Measurements from ENCODE around the gene BMERB1. TPM values are rescaled to one million over a fixed set of nuclear protein-coding genes. Genes with fewer than 3 reads are reported as not detected.

The BMERB1 gene
- total and polyA plus RNA-seq, 4 experiments from 2014 or later, result 0.43 to 4.0 (median 2.6) TPM

DNA sequence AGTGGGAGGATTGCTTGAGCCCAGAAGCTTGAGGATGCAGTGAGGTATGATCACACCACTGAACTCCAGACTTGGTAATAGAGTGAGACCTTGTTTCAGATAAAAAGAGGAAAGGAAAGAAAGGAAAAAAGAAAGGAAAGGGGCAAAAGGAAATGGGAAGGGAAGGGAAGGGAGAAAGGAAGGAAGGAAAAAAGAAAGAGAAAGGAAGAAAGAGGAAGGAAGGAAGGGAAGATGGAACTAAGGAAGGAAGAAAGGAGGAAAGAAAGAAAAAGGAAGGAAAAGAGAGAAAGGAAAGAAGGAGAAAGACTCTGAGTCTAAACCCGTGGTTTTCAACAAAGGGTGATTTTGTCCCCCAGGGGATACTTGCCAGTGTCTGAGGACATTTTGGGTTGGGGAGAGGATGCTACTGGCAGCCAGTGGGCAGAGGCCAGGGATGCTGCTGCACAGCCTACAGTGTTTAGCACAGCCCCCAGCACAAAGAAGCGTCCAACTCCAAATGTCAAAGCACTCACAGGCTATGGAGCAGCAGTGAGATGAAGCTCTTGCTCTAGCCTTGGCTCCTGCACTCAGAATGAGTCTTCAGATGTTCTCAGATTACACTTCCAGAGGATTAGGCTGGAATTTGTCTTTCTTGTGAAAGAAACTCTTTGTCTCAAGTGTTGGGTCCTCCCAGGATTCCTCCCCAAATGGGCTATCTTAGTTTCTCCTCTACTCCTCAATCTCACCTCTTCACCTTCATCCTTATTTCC, 64.2 kb downstream of the BMERB1 start:
- Mint-ChIP-seq H3K27me3 (no peaks in the 10 kb centered on the region), H3K36me3 (no peaks in the 10 kb centered on the region), H3K27ac (no peak overlapping the region), H3K9me3 (no peaks in the 10 kb centered on the region), H3K4me3 (no peak overlapping the region), H3K4me1 (peaks cover 0 to 2% (median 1%) of the 10 kb centered on the region in 4 donors)
- DNase-seq, result no peak
- ChIA-PET POLR2A (ENCODE audit: partially characterized antibody) (no interaction called here), CTCF (ENCODE audit: partially characterized antibody) (no interaction called here)
- H3K27ac ChIP-seq (ENCODE audit: low read depth, low read length), result no peak overlapping the region
- no peaks in the 10 kb centered on the region for H3K27me3 ChIP-seq (ENCODE audit: insufficient read depth, low read length)
- H3K4me3 ChIP-seq (ENCODE audit: low read length in 2 of 2), result no peak overlapping the region
- H3K4me1 ChIP-seq (ENCODE audit: insufficient read depth, low read length), result no peaks in the 10 kb centered on the region
- intact Hi-C loops (cut with micrococcal nuclease), result no loop called here
- no peaks in the 10 kb centered on the region for H3K9me3 ChIP-seq (ENCODE audit: control insufficient read depth in 1 of 2, low read length in 2 of 2)
- H3K36me3 ChIP-seq (ENCODE audit: insufficient read depth, low read length), result no peaks in the 10 kb centered on the region

DNA sequence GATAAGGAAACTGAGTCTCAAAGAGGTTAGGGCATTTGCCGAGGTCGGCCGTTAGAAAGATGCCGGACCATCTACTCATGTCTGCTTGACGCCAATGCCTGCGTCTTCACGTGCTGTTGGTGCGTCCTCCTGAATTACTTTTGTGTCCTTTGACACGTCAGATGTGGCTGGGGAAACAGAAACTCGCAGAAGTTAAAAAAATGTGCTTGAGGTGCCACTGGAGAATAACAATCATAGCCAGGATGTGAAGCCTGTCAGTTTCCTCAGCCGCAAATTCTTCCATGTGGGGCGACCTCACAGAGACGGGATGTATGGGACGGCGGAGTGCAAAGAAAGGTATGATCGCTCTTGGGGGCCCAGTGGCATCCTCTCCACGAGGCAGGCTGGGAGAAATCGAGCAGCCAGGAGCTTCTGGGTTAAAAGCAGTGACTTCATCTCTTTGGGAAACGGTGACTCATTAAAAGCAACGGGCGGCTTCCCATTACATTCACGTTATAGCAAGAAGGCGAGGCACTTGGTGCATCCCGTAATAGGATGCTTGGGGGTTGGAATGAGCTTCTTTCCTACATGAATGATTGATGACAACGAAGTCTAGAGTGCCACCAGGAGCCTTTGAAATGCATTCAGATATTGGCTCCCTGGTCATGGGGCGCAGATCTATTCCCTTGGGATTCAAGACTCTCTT, 67.8 kb downstream of the BMERB1 start:
- intact Hi-C loops (cut with micrococcal nuclease), result no loop called here
- H3K27ac Mint-ChIP-seq, result no peak overlapping the region
- H3K9me3 Mint-ChIP-seq, result no peaks in the 10 kb centered on the region
- POLR2A ChIA-PET (ENCODE audit: partially characterized antibody), result no interaction called here
- Histone ChIP-seq H3K4me3 (ENCODE audit: low read length in 2 of 2) (no peak overlapping the region), H3K36me3 (ENCODE audit: insufficient read depth, low read length) (no peaks in the 10 kb centered on the region), H3K4me1 (ENCODE audit: insufficient read depth, low read length) (no peaks in the 10 kb centered on the region), H3K27me3 (ENCODE audit: insufficient read depth, low read length) (no peaks in the 10 kb centered on the region), H3K9me3 (ENCODE audit: control insufficient read depth in 1 of 2, low read length in 2 of 2) (no peaks in the 10 kb centered on the region), H3K27ac (ENCODE audit: low read depth, low read length) (no peak overlapping the region)
- H3K36me3 Mint-ChIP-seq, result no peaks in the 10 kb centered on the region
- no peaks in the 10 kb centered on the region for H3K4me1 Mint-ChIP-seq
- peaks cover 0 to 4% of the 10 kb centered on the region in 2 donors for H3K27me3 Mint-ChIP-seq
- CTCF ChIA-PET (ENCODE audit: partially characterized antibody), result no interaction called here
- H3K4me3 Mint-ChIP-seq, result no peak overlapping the region
- DNase-seq, result no peak

DNA sequence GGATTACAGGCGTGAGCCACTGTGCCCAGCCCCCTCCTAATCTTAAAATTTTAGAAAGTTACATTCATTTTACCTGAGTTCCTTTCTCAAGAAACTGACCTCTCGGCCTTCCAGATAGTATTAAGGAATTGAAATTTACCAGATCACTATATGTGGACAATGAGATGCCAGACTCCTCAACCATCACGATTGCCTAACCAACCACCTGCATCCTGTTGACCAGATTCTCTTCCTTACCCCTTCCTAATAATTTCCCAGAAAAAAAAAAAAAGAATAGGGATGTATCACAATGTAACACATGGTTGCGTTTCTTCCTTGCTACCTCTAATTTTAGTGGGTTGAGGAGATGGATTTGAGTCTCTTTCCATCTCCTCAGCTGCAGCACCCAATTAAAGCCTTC, 72.1 kb downstream of the BMERB1 start:
- ChIA-PET CTCF (ENCODE audit: partially characterized antibody) (interaction anchor here (0.6 kb wide), 1 partner anchor 32 kb away, joined by 3 read pairs; no protein-coding TSS in a partner anchor), POLR2A (ENCODE audit: partially characterized antibody) (interaction anchor here (0.6 kb wide), 1 partner anchor 78 kb away, joined by 3 read pairs; no protein-coding TSS in a partner anchor)
- H3K27me3 Mint-ChIP-seq, result peaks cover 0 to 10% of the 10 kb centered on the region in 2 donors
- H3K36me3 Mint-ChIP-seq, result no peaks in the 10 kb centered on the region
- H3K9me3 ChIP-seq (ENCODE audit: control insufficient read depth in 1 of 2, low read length in 2 of 2), result no peaks in the 10 kb centered on the region
- peaks cover 8 to 16% (median 12%) of the 10 kb centered on the region in 4 donors for H3K4me1 Mint-ChIP-seq
- no peak overlapping the region for H3K4me3 ChIP-seq (ENCODE audit: low read length in 2 of 2)
- H3K36me3 ChIP-seq (ENCODE audit: insufficient read depth, low read length), result no peaks in the 10 kb centered on the region
- no peaks in the 10 kb centered on the region for H3K27me3 ChIP-seq (ENCODE audit: insufficient read depth, low read length)
- DNase-seq, result no peak
- H3K27ac Mint-ChIP-seq, result no peak overlapping the region
- H3K9me3 Mint-ChIP-seq, result no peaks in the 10 kb centered on the region
- intact Hi-C loops (cut with micrococcal nuclease), result no loop called here
- H3K27ac ChIP-seq (ENCODE audit: low read depth, low read length), result no peak overlapping the region
- peaks cover 14% of the 10 kb centered on the region for H3K4me1 ChIP-seq (ENCODE audit: insufficient read depth, low read length)
- H3K4me3 Mint-ChIP-seq, result no peak overlapping the region

DNA sequence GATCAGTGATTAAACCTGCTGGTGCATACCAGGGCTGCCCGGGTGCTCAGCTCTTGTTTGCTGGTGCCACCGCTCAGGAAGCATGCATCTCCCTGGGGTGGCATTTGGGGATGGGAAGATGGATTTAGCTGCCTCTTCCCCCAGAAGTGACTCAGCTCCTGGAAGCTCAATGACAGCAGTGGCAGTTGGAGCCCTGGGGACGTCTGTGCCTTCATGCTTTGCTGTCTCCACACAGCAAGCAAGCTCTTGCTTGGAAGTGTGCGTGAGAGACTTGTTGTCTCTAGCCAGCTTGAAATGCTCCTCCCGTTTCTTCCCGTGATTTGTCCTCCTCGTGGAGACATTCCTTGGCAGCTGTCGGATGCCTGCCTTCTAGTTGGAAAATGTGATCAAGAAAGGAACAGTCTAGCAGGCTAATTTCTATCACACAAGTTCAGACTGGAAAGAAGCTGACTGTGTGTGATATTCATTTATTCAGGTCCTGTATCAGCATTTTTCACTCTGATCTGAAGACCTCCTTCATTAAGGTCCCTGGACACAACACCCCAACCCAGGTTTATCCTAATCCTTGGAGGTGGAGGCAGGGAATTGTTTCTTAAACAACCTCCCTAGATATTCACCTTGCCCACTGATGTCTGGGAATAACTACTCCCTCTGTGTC, 73.0 kb downstream of the BMERB1 start:
- H3K27ac Mint-ChIP-seq, result peak overlapping the region in 2 of 7 donors; percentile 66 to 78
- H3K27me3 Mint-ChIP-seq, result peaks cover 0 to 10% of the 10 kb centered on the region in 2 donors

DNA sequence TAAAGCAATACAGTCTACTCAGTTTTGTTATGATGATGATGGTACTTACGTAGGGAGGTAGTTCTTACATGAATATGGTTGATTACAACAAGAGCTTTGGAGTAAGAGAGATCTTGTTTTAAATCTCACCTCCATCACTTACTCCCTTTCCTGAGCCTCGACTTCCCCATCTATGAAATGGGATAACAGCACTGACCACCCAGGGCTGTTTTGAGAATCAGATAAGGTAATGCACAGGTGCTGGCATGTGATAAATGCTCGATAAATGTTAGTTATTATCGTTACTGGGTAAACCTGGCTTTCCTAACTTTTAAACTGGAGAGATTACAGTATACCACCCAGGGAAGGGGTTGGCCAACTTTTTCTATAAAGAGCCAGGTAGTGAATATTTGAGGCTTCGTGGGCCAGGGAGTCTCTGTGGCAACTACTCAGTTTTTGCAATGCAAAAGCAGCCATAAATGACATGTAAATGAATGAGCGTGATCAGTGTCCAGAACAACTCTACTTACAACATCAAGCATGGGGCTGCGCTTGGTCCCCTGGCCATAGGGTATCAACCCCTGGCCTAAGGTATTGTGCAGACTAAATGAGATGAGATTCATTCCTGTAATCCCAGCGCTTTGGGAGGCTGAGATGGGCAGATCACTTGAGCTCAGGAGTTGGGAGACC, 73.7 kb downstream of the BMERB1 start:
- H3K4me1 Mint-ChIP-seq, result peaks cover 8 to 16% (median 12%) of the 10 kb centered on the region in 4 donors
- CTCF ChIA-PET (ENCODE audit: partially characterized antibody), result no interaction called here
- Histone ChIP-seq H3K27ac (ENCODE audit: low read depth, low read length) (no peak overlapping the region), H3K4me3 (ENCODE audit: low read length in 2 of 2) (no peak overlapping the region), H3K27me3 (ENCODE audit: insufficient read depth, low read length) (no peaks in the 10 kb centered on the region), H3K9me3 (ENCODE audit: control insufficient read depth in 1 of 2, low read length in 2 of 2) (no peaks in the 10 kb centered on the region), H3K4me1 (ENCODE audit: insufficient read depth, low read length) (peaks cover 14% of the 10 kb centered on the region), H3K36me3 (ENCODE audit: insufficient read depth, low read length) (no peaks in the 10 kb centered on the region)
- peak overlapping the region in 1 of 7 donors; percentile 29 for H3K27ac Mint-ChIP-seq
- no peaks in the 10 kb centered on the region for H3K9me3 Mint-ChIP-seq
- intact Hi-C loops (cut with micrococcal nuclease), result no loop called here
- no peak overlapping the region for H3K4me3 Mint-ChIP-seq
- DNase-seq, result no peak
- no peaks in the 10 kb centered on the region for H3K36me3 Mint-ChIP-seq
- H3K27me3 Mint-ChIP-seq, result peaks cover 0 to 10% of the 10 kb centered on the region in 2 donors
- POLR2A ChIA-PET (ENCODE audit: partially characterized antibody), result no interaction called here

More for the DNA sequence above, 73.0 kb downstream of the BMERB1 start:
- H3K9me3 ChIP-seq (ENCODE audit: control insufficient read depth in 1 of 2, low read length in 2 of 2), result no peaks in the 10 kb centered on the region
- no peak for DNase-seq
- ChIA-PET POLR2A (ENCODE audit: partially characterized antibody) (no interaction called here), CTCF (ENCODE audit: partially characterized antibody) (no interaction called here)
- H3K27ac ChIP-seq (ENCODE audit: low read depth, low read length), result no peak overlapping the region
- H3K4me1 ChIP-seq (ENCODE audit: insufficient read depth, low read length), result peaks cover 14% of the 10 kb centered on the region
- H3K4me3 ChIP-seq (ENCODE audit: low read length in 2 of 2), result no peak overlapping the region
- no peaks in the 10 kb centered on the region for H3K27me3 ChIP-seq (ENCODE audit: insufficient read depth, low read length)
- no peaks in the 10 kb centered on the region for H3K9me3 Mint-ChIP-seq
- intact Hi-C loops (cut with micrococcal nuclease), result no loop called here
- no peaks in the 10 kb centered on the region for H3K36me3 Mint-ChIP-seq
- H3K4me1 Mint-ChIP-seq, result peaks cover 8 to 16% (median 12%) of the 10 kb centered on the region in 4 donors
- H3K4me3 Mint-ChIP-seq, result no peak overlapping the region
- H3K36me3 ChIP-seq (ENCODE audit: insufficient read depth, low read length), result no peaks in the 10 kb centered on the region

DNA sequence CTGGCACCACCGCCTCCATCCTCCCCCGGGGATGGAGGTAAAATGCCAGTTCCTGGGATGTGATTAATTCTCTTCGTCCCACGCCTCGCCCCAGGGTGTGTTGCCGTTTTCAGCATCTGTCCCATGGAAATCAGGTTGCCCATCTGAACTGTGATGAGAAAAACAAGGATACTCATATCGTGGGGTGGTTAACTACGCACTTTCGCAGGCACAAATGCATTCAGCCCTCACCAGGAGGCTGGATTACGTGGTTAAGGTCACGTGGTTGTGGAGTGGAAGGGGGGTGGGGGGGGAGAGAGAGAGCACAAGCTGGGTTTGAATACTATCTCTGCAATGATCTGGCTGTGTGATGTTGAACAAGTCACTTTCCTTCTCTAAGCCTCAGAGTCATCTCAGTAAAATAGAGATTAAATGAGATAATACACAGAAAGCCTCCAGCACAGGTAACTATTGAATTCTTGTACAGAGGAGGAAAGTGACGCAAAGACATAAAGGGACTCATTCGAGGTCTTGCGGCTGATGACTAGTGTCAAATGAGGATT, 74.7 kb downstream of the BMERB1 start:
- peaks cover 14% of the 10 kb centered on the region for H3K4me1 ChIP-seq (ENCODE audit: insufficient read depth, low read length)
- H3K36me3 ChIP-seq (ENCODE audit: insufficient read depth, low read length), result no peaks in the 10 kb centered on the region
- no peak overlapping the region for H3K4me3 ChIP-seq (ENCODE audit: low read length in 2 of 2)
- DNase-seq, result peak; percentile 27 to 54 (median 37)
- Mint-ChIP-seq H3K4me3 (peak overlapping the region in 4 of 8 donors; percentile 20 to 42 (median 38)), H3K27me3 (peaks cover 0 to 10% of the 10 kb centered on the region in 2 donors), H3K4me1 (peaks cover 8 to 16% (median 12%) of the 10 kb centered on the region in 4 donors), H3K27ac (peak overlapping the region in 6 of 7 donors; percentile 50 to 89 (median 64)), H3K9me3 (no peaks in the 10 kb centered on the region), H3K36me3 (no peaks in the 10 kb centered on the region)
- intact Hi-C loops (cut with micrococcal nuclease), result no loop called here
- no peaks in the 10 kb centered on the region for H3K9me3 ChIP-seq (ENCODE audit: control insufficient read depth in 1 of 2, low read length in 2 of 2)
- no peak overlapping the region for H3K27ac ChIP-seq (ENCODE audit: low read depth, low read length)
- ChIA-PET CTCF (ENCODE audit: partially characterized antibody) (no interaction called here), POLR2A (ENCODE audit: partially characterized antibody) (interaction anchor here (0.8 kb wide), 1 partner anchor 82 kb away, joined by 4 read pairs; no protein-coding TSS in a partner anchor)
- no peaks in the 10 kb centered on the region for H3K27me3 ChIP-seq (ENCODE audit: insufficient read depth, low read length)

Data from CD4-positive, alpha-beta memory T cell (primary cell).